H9 (cell line): ENCODE measurements around the gene ZNF668. TPM values are rescaled to one million over a fixed set of nuclear protein-coding genes. Genes with fewer than 3 reads are reported as not detected.
A peak's percentile ranks its signal among the peaks of the same experiment; 100 is the strongest.

Experiments
- DNase-seq: peaks from one replicate; pipeline ENCODE4 v3.0.0-alpha.2; 2017
- H2AFZ ChIP-seq: one replicate; pipeline ENCODE4 v1.6.1; 2013; ENCODE audit warnings: mild to moderate bottlenecking, low read length, control low read depth, moderate library complexity
- H2AK5ac ChIP-seq: 2 replicates; pipeline ENCODE4 v1.6.1; 2013; ENCODE audit warnings: low read length, control low read depth, mixed read lengths; ENCODE audit not compliant: insufficient read length
- H2BK120ac ChIP-seq: one replicate; pipeline ENCODE4 v1.6.1; 2013; ENCODE audit warnings: low read depth, mild to moderate bottlenecking, low read length, control low read depth, inconsistent platforms; ENCODE audit not compliant: poor library complexity, severe bottlenecking
- H2BK12ac ChIP-seq: 2 replicates; pipeline ENCODE4 v1.6.1; 2013; ENCODE audit warnings: low read length, control low read depth, mixed read lengths, low read depth; ENCODE audit not compliant: insufficient read length
- H2BK15ac ChIP-seq: 2 replicates; pipeline ENCODE4 v1.6.1; 2013; ENCODE audit warnings: low read depth, low read length, control low read depth
- H2BK20ac ChIP-seq: one replicate; pipeline ENCODE4 v1.6.1; 2013; ENCODE audit warnings: low read depth, mild to moderate bottlenecking, low read length, control low read depth, inconsistent platforms; ENCODE audit not compliant: poor library complexity, severe bottlenecking
- H2BK5ac ChIP-seq: 2 replicates; pipeline ENCODE4 v1.6.1; 2013; ENCODE audit warnings: low read length, control low read depth, mixed read lengths; ENCODE audit not compliant: insufficient read length
- H3K14ac ChIP-seq: 2 replicates; pipeline ENCODE4 v1.6.1; 2013; ENCODE audit warnings: low read length, control low read depth; ENCODE audit not compliant: insufficient read depth
- H3K18ac ChIP-seq: 2 replicates; pipeline ENCODE4 v1.6.1; 2013; ENCODE audit warnings: low read depth, mild to moderate bottlenecking, mixed read lengths, low read length, control low read depth; ENCODE audit not compliant: insufficient read length
- H3K23ac ChIP-seq: 2 replicates; pipeline ENCODE4 v1.6.1; 2013; ENCODE audit warnings: low read length, control low read depth, mixed read lengths, low read depth; ENCODE audit not compliant: insufficient read length
- H3K23me2 ChIP-seq: 2 replicates; pipeline ENCODE4 v1.6.1; 2013; ENCODE audit warnings: low read depth, mild to moderate bottlenecking, mixed read lengths, low read length, control low read depth; ENCODE audit not compliant: insufficient read length, poor library complexity, severe bottlenecking
- H3K27ac ChIP-seq: 2 replicates; pipeline ENCODE4 v1.5.1; 2013; ENCODE audit warnings: low read length, control low read depth, mixed read lengths, low read depth; ENCODE audit not compliant: insufficient read length
- H3K27me3 ChIP-seq: 2 replicates; pipeline ENCODE4 v1.6.1; 2013; ENCODE audit warnings: low read length, control low read depth, inconsistent platforms; ENCODE audit not compliant: insufficient read depth
- H3K4ac ChIP-seq: 2 replicates; pipeline ENCODE4 v1.6.1; 2013; ENCODE audit warnings: low read depth, mild to moderate bottlenecking, control low read depth, inconsistent platforms, low read length, moderate library complexity
- H3K4me1 ChIP-seq: 2 replicates; pipeline ENCODE4 v1.6.1; 2013; ENCODE audit warnings: low read length, control low read depth, inconsistent platforms; ENCODE audit not compliant: insufficient read depth
- H3K4me2 ChIP-seq: 2 replicates; pipeline ENCODE4 v1.6.1; 2013; ENCODE audit warnings: low read length, control low read depth, mixed read lengths; ENCODE audit not compliant: insufficient read length, insufficient read depth
- H3K56ac ChIP-seq: 2 replicates; pipeline ENCODE4 v1.6.1; 2013; ENCODE audit warnings: low read depth, mild to moderate bottlenecking, mixed read lengths, low read length, control low read depth; ENCODE audit not compliant: insufficient read length
- H3K79me1 ChIP-seq: 2 replicates; pipeline ENCODE4 v1.6.1; 2013; ENCODE audit warnings: low read depth, mild to moderate bottlenecking, moderate library complexity, low read length, control low read depth, inconsistent platforms; ENCODE audit not compliant: insufficient read depth, poor library complexity, severe bottlenecking
- H3K79me2 ChIP-seq: 2 replicates; pipeline ENCODE4 v1.6.1; 2013; ENCODE audit warnings: low read length, control low read depth, inconsistent platforms; ENCODE audit not compliant: insufficient read depth
- H3K9ac ChIP-seq: 2 replicates; pipeline ENCODE4 v1.6.1; 2013; ENCODE audit warnings: low read length, control low read depth, mixed read lengths; ENCODE audit not compliant: insufficient read length; ENCODE audit errors: extremely low read depth
- H3K9me3 ChIP-seq: one replicate; pipeline ENCODE4 v1.6.1; 2013; ENCODE audit warnings: low read depth, low read length, inconsistent platforms; ENCODE audit not compliant: control insufficient read depth
- H3T11ph ChIP-seq: one replicate; pipeline ENCODE4 v1.6.1; 2013; ENCODE audit warnings: mild to moderate bottlenecking, low read length, control low read depth, inconsistent platforms
- H4K20me1 ChIP-seq: one replicate; pipeline ENCODE4 v1.6.1; 2013; ENCODE audit not compliant: control insufficient read depth, insufficient read length, insufficient read depth
- H4K5ac ChIP-seq: 2 replicates; pipeline ENCODE4 v1.6.1; 2013; ENCODE audit warnings: low read depth, mild to moderate bottlenecking, mixed read lengths, low read length, control low read depth; ENCODE audit not compliant: insufficient read length
- H4K8ac ChIP-seq: replicated peaks from 2 replicates; pipeline ENCODE4 v1.6.1; 2013; ENCODE audit warnings: low read length, control low read depth, mixed read lengths, low read depth; ENCODE audit not compliant: insufficient read length
- H4K91ac ChIP-seq: 2 replicates; pipeline ENCODE4 v1.6.1; 2013; ENCODE audit warnings: low read depth, mild to moderate bottlenecking, moderate library complexity, mixed read lengths, low read length, control low read depth; ENCODE audit not compliant: insufficient read length
- H3K27ac Mint-ChIP-seq, 3 experiments: 2 replicates in 2 of 3; 3 replicates in 1 of 3; pipeline ENCODE4 v1.8.0; 2020 to 2021; ENCODE audit warnings: mixed read lengths in 3 of 3, mild to moderate bottlenecking in 1 of 3, moderate library complexity in 1 of 3
- H3K27me3 Mint-ChIP-seq: 2 replicates; pipeline ENCODE4 v1.8.0; 2021; ENCODE audit warnings: low read depth, mild to moderate bottlenecking, moderate library complexity, mixed read lengths
- H3K36me3 Mint-ChIP-seq, 3 experiments: 2 replicates in 2 of 3; 3 replicates in 1 of 3; pipeline ENCODE4 v1.8.0; 2020 to 2021; ENCODE audit warnings: low read depth in 3 of 3, mixed read lengths in 3 of 3; ENCODE audit not compliant: insufficient read depth in 1 of 3
- H3K4me1 Mint-ChIP-seq, 2 experiments: 2 replicates each; pipeline ENCODE4 v1.8.0; 2020; ENCODE audit warnings: mixed read lengths in 2 of 2
- H3K4me3 Mint-ChIP-seq, 2 experiments: 2 replicates in 1 of 2; 3 replicates in 1 of 2; pipeline ENCODE4 v1.8.0; 2020 to 2021; ENCODE audit warnings: mild to moderate bottlenecking in 2 of 2, mixed read lengths in 2 of 2, moderate library complexity in 1 of 2
- H3K9me3 Mint-ChIP-seq, 2 experiments: 2 replicates in 1 of 2; 3 replicates in 1 of 2; pipeline ENCODE4 v1.8.0; 2020; ENCODE audit warnings: mild to moderate bottlenecking in 2 of 2, mixed read lengths in 2 of 2, moderate library complexity in 1 of 2
- CTCF ChIP-seq: fragments of 200-600 bp; sonication (generic); conservative IDR thresholded peaks from 3 replicates; pipeline ENCODE4 v1.8.0; 2021; ENCODE audit warnings: antibody characterized with exemption, mild to moderate bottlenecking
- WGBS: extraction: QIAGEN DNeasy Blood & Tissue Kit; methylation state at CpG from one replicate; pipeline ENCODE4 v1.1.7; 2013; ENCODE audit warnings: missing lambda C conversion rate, low lambda C conversion rate, mixed read lengths; ENCODE audit not compliant: insufficient read length; ENCODE audit errors: extremely low coverage; 5-methylcytosine and 5-hydroxymethylcytosine counted together
- total RNA-seq: library from RNA; stranded (reverse); gene quantifications from 2 replicates; pipeline ENCODE4 v1.2.1, GENCODE V29; 2021

Gene ZNF668
- total RNA-seq, 1 experiment from 2014 or later, result 18.6 TPM

- Histone ChIP-seq H3K18ac (no peak overlapping the region), H3K23me2 (no peaks in the 10 kb centered on the region), H3K27ac (no peak overlapping the region), H3K9me3 (no peaks in the 10 kb centered on the region), H3K79me1 (no peaks in the 10 kb centered on the region), H2AFZ (no peak overlapping the region), H3K27me3 (no peaks in the 10 kb centered on the region), H3K4me1 (no peaks in the 10 kb centered on the region), H3K9ac (no peak overlapping the region), H4K8ac (no peak overlapping the region), H2BK15ac (no peak overlapping the region), H3K56ac (no peak overlapping the region), H2BK5ac (no peak overlapping the region), H4K20me1 (no peaks in the 10 kb centered on the region), H4K91ac (no peak overlapping the region), H3K4ac (no peak overlapping the region), H2AK5ac (no peak overlapping the region), H3K79me2 (no peaks in the 10 kb centered on the region), H2BK20ac (peak overlapping the region; percentile 1), H2BK12ac (no peak overlapping the region), H3T11ph (no peak overlapping the region), H3K23ac (no peak overlapping the region), H3K4me2 (no peak overlapping the region), H3K14ac (no peak overlapping the region), H2BK120ac (no peak overlapping the region), H4K5ac (no peak overlapping the region)
- Mint-ChIP-seq H3K9me3 (no peaks in the 10 kb centered on the region), H3K36me3 (no peaks in the 10 kb centered on the region; a peak in 1 of 7 replicates), H3K27me3 (peaks cover 6% of the 10 kb centered on the region), H3K4me1 (peaks cover 18 to 30% of the 10 kb centered on the region in 2 experiments), H3K4me3 (no peak overlapping the region), H3K27ac (no peak overlapping the region)
- no peak for DNase-seq
- WGBS, result no CpG with 5 or more reads among the region's 2 CpGs
- TF ChIP-seq CTCF, result no peak
Measured at GRCh38 chr16:31052114-31052513, 21.9 kb downstream of the ZNF668 start.
